Activated gamma-delta T cell (primary cell): ENCODE results near the gene TMEM190.
"Not testable (repeated sequence)": the region's sequence is repeated elsewhere in the genome, so short reads cannot be mapped to it uniquely, and the experiment has no call there.

Experiments used
- DNase-seq: peaks from one replicate; lab custom pipeline; 2025; lab: John Stamatoyannopoulos, UW
- total RNA-seq, 2 donors: gene quantifications; one replicate each; lab custom pipeline; 2026; lab: John Stamatoyannopoulos, UW

TMEM190 gene
- total RNA-seq, result 0 reads per million in 2 donors

DNA sequence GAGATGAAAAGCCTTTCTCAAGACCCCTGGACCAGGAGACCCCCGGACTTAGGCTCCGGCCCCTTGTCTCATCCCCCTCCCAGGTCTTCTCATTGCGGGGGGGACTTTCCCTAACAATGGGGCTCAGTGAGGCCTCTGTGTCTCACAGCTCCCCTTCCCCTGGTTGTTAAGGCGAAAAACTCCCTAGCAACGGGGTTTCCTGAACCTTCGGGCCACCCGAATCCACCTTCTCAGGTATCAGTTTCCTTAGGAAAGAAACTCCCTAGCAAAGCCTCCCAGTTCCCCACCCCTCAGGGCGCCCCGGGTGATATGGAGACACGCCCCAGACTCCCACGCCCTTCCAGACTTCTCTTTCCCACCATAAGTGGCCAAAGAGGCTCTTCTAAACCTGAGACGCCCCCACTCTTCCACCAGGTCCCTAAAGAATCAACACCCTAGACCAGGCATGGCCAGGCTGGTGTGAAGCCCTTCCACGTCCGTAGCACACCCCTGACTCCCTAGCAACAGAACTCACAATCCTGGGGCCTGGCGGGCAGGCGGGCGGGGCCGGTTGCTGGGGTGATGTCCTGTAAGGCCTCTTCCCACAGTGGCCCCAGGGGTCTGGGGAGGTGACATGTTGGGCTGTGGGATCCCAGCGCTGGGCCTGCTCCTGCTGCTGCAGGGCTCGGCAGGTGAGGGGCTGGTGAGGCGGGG lies at the start of gene TMEM190:
Gene TMEM190 (plus strand): TSS at position 586 of the 693 bp plus-strand sequence. CDS start 28 bp downstream, at position 614.
- DNase-seq, result no peak

- not testable (repeated sequence) for DNase-seq
Observed at GRCh38 chr19:55328774-55329318, 47.8 kb upstream of the TMEM190 start.

DNA sequence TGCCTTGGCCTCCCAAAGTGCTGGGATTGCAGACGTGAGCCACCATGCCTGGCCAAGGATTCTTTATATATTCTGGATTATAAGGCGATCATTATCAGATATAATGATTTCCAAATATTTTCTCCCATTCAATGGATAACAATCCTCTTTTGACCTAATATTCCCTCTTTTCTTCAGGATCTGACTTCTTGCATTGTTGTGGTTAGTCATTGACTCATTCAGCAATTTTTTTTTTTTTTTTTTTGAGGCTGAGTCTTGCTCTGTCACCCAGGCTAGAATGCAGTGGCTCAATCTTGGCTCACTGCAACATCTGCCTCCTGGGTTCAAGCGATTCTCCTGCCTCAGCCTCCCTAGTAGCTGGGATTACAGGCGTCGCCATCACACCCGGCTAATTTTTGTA lies 46.8 kb upstream of the TMEM190 start:
- DNase-seq, result not testable (repeated sequence)

- no peak for DNase-seq
Observed at GRCh38 chr19:55333870-55334269, 42.8 kb upstream of the TMEM190 start.

- no peak for DNase-seq
Observed at GRCh38 chr19:55336101-55336500, 40.5 kb upstream of the TMEM190 start.

DNA sequence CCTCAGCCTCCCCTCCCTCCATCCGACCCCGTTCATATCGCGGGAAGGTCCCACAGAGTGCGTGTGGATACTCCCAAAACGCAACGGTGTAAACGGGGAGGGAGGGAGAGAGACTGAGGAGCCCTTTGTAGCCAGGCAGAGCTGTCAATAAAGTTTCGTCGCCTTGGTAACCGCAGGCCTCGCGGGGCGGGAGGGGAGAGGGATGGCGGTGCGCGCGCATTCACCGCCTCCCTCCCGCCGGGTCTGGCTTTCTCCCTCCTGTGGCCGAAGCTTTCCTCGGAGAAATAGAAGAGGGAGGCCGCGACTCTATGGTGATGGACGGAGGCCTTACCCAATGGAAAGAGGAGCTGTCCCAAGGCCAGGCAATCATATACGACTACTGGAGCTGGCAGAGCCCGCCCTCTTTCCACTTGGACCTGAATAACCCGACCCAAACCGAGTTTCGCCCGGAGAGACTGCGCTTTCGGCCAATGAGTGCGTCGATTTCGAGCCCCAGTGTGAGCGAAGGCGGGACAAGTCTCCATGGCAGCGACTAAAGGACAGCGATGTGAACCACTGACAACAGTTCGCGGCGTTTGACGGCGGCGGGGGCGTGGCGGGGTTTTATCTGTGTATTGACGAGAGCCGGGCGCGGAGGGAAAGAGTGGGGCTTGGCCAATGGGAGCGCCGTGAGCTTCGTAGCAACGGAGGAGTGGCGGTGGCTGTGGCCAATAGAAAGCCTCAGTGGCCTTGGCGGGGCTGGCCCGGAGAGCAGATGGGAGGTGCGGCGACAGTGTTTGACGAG lies 37.3 kb upstream of the TMEM190 start, which contains the start of gene KMT5C:
Gene KMT5C (plus strand): TSS at position 772 of the 784 bp plus-strand sequence. CDS start 2,061 bp downstream, outside the sequence.
- peak; percentile 99 for DNase-seq

DNA sequence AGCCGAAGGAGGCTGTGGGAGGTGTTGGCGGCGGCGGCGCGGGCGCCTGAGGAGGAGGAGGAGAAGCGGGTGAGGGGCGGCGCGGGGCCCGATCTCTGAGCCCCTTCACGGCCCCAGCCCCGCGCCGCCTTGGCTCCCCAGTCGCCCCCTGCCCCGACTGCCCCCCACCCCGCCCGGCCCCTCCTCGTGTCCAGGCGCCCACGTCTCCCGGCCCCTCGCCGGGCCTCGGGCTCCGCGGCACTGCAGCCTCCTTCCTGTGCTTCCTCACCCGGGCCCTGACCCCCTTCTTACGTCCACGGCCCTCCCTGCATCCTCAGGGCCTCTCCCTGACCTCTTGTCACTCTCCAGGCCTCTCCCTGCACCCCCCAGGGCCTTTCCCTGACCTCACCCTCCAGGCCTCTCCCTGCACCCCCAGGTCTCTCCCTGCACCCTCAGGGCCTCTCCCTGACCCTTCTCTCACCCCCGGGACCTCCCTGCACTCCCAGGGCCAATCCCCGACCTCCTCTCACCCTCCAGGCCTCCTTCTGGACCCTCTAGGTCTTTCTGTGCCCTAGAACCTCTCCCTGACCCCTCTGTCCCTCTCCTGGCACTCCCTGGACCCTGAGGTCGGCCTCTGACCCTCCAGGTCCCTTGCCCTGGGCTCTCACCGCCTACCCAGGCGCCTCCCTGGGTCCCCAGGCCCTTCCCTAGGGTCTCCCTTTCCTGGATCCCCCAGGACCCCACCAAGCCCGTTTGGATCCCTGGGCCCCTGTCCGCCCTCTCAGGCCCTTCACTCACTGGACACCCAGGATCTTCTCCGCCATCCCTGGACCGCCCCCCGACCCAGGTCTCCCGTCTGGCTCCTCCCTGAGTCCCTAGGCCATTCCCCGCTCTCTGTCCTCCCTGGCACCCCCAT lies 36.5 kb upstream of the TMEM190 start:
- DNase-seq, result no peak

DNA sequence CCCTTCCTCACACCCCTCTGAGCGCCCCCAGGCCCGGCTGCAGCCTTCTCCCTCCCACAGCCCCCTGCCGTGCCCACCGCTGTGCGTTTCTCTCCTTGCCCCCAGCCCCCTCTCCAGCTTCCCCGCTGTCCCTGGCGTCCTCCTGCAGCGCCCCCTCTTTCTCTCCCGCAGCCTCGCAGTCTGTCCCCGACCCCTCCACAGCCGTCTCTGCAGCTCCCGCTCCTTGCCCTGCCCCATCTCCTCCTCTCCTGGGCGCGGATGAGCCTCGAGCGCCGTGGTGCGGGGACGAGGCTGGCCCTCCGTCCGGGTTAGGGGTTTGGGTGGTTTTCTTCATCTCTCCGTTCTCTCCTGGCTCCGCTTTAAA lies 35.9 kb upstream of the TMEM190 start:
- DNase-seq, result no peak

GRCh38 chr19:55341171-55341588 lies 35.4 kb upstream of the TMEM190 start:
- no peak for DNase-seq

GRCh38 chr19:55341595-55342531 lies 34.8 kb upstream of the TMEM190 start:
- no peak for DNase-seq

- DNase-seq, result no peak
Observed at GRCh38 chr19:55344444-55344843, 32.2 kb upstream of the TMEM190 start.

DNA sequence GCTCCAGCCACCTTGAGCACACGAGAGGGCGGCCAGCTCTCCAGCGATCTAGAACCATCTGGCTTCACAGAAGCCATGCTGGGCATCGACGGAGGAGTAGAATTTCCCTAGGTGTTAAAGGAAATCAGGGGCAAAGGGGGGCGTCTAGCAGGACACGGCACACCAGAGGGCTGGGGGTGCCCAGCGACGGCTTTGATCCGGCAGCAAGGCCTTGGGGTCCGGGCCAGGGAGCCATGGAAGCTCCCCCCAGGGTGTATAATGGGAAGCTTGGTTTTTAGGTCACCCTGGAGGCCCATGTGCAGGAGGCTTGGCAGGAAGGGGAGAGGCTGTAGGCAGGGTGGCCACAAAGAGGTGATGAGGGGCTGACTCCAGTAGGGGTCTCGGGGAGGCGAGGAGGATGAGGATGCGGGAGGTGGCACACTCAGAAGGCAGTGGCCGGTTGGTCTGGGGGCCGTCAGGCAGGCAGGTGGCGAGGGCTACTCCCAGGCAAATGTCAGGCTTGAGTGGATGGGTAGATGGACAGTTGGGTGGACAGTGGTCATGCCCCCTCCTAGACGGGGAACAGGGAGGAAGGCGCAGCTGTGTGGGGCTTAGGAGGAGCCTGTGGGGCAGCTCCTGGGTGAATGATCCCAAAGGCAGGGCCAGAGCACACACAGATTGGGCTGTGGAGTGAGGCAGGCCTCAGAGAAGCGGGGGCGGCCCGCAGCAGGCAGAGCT lies 31.4 kb upstream of the TMEM190 start:
- no peak for DNase-seq

DNA sequence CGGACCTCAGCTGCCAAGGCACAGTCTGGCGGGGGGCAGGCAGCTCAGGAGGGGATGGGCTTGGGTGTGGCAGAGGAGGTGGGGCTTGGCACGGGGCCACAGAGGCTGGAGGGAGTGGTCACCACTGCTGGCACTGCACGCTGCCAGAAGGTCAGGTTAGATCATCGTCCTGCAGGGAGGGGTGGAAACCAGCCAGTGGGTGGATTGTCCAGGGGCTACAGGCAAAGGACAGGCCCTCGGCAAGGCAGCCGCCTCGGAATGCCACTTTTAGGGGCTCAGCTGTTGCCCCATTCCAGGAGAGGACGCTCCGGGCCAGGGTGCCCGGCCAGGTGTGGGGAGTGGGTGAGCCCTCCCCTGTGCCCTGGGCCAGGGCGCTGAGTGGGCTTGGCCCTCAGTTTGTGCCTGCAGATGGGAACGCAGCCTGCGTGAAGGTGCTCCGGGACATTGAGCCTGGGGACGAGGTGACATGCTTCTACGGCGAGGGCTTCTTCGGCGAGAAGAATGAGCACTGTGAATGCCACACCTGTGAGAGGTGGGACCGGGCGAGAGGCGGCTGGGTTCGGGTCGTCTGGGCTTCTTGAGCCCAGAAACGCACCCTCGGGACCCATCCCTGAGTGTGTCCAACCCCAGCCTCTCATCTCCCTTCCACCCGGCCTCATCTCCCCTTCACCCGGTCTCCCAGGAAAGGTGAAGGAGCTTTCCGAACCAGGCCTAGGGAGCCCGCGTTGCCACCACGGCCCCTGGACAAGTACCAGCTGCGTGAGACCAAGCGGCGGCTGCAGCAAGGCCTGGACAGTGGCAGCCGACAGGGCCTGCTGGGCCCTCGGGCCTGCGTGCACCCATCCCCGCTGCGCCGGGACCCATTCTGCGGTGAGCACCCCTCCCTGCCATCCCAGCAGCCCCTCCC lies 30.6 kb upstream of the TMEM190 start:
- DNase-seq, result no peak

GRCh38 chr19:55346725-55347441 lies 29.7 kb upstream of the TMEM190 start:
- DNase-seq, result no peak

DNA sequence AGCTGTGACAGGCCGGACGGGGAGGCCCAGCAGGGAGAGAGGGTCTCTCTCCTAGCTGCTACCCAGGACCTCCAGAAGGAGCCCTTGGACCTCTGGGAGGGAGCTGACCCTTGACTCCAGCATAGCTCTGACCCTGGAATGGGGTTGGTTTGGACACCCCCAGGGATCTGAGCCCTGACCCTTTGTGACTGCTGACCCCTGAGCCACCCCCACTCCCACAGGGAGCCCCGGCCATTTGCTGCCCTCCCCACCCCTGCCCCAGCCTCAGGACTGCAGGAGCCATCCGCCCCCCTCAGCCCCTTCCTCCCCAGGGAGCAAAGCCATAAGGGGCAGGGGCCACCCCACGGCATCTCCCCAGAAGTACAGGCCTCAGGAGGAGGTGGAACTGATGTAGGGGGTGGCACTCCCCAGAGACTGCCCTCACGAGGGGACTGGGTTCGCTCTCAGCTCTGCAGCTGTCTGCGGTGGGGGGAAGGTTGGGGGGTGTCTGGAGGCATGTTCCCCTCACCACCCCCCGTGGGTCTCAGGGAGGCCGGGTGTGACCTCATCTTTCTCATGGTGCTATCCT lies 29.1 kb upstream of the TMEM190 start:
- no peak for DNase-seq

- no peak for DNase-seq
Observed at GRCh38 chr19:55348317-55349034, 28.1 kb upstream of the TMEM190 start.

DNA sequence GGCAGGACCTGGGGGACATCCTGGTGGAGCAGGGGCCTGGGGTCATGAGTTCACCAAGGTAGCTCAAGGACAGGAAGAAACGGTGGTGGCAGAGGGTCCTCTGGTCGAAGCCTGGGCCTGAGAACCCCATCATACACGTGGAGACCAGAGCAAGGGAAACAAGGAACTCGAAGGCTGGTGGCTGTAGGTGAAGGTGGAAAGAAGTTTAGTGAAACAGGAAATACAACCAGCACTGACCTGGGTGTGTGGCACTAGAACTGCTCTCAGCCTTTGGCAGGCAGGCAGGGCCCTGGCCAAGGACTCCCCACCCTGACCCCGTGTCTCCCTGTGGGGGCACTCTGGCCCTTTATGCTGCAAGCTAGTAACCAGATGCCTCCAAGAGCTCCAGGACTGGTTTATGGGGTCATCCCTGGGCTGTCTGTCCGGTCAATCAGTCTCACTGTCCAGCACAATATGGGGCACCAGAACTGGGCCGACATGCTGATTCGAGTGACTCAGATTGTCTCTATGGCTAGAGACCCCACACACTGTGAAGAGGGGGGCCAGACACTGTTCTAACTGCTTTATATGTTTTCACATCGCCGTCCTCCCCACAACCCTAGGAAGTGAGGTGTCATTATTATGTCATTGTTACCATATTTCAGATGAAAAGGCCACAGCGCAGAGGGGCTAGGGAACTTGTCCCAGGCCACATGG lies 25.9 kb upstream of the TMEM190 start:
- no peak for DNase-seq
